GM21360 (cell line): ENCODE measurements around the gene TACC2.

Source experiments
- ATAC-seq: cut with Tn5 transposase; IDR thresholded peaks from one replicate; pipeline ENCODE4 v1.9.1; 2021; ENCODE audit warnings: mild to moderate bottlenecking, moderate library complexity; ENCODE audit not compliant: unreplicated experiment

Gene TACC2

DNA sequence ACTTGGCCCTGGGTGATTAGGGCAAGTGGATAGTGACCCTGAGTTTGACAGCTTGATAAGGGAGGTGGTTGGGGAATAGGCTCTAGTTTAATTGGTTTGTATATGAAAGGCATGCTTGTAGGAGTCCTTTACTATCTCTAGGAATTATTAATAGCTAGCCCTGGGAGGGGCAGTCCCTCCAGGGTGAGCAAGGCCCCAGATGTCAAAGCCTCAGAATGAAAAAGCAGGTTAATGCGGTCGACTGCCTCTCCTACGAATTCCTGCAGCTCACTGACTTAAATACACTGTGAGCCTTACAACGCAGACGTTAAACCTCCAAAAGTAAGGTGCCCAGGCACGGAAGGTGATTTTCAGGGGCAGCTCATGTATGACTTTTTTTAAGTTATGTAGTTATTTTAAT is 276.9 kb downstream of the TACC2 start:
- no peak for ATAC-seq

DNA sequence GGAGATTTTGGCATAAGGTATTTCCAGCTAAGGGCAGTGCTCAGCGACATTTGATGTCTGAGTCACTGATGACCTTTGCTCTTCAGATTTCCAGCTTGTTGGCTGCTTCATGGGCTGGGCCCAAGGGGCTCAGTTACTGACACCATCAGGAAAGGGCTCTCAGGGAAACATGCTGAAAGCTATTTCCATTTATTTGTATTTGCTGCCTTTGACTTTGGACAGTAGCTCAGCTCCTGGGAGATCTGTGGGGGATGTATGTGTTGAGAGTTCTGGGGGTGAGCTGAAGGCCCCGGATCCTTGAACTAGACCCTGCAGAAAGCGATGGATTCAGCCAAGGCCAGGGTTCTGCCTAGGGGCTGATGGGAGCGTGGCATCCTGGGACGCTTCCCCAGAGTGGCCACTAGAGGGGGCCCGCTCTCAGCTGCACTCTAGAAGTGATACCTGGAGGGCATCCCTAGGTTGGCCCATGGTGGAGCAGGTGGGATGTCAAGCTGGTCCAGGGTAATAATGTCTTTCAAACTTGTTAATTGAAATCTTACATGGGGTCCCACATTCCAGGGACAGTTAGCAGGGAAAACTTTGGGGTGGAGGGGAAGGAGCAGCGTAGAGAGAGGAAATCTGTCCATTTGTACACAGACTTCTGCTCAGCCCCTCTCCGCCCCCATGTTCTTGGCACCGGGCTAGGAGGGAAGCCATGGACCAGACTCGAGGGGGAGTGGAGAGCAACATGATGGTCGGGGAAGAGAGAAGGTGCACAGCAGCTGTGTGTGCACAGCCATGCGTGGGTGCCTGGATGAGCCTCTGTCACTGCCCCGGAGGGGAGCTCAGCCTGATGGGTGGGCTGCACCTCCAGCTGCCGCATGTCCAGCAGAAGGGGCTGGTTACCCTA is 279.1 kb downstream of the TACC2 start:
- ATAC-seq: no peak

DNA sequence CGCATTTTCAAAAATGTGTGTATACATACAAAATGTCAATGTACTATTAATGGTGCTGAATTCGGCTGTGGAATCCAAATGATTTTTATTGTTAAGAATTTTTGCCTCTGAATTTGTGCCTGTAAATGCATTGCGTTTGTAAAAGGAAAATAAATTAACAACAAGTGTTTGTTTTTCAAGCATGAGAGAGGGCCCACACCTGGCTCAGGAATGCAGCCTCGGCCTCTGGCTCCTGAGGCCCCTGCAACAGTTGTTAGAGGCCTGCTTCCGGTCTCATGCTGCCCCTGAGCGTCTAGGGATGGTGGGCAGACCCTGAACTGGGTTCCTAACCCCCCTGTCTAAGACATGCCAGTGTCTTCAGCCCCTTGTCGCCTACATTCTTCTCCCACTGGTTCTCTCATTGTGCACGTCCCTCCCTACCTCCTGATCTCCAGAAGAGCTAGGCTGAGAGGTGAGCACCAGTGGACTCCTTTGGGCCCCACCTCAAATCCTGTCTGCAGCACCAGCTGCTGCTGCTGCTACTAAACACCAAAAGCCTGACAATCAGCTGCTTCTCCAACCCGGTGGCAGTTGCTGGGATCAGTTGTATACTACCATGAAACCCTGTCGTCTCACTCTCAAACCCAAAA is 280.2 kb downstream of the TACC2 start:
- no peak for ATAC-seq

GRCh38 chr10:122271076-122271475 is 282.1 kb downstream of the TACC2 start, which contains the start of gene BTBD16:
TSS of gene BTBD16 (plus strand) at chr10:122271296. CDS start at chr10:122275082, 3,786 bp downstream.
- ATAC-seq: no peak

DNA sequence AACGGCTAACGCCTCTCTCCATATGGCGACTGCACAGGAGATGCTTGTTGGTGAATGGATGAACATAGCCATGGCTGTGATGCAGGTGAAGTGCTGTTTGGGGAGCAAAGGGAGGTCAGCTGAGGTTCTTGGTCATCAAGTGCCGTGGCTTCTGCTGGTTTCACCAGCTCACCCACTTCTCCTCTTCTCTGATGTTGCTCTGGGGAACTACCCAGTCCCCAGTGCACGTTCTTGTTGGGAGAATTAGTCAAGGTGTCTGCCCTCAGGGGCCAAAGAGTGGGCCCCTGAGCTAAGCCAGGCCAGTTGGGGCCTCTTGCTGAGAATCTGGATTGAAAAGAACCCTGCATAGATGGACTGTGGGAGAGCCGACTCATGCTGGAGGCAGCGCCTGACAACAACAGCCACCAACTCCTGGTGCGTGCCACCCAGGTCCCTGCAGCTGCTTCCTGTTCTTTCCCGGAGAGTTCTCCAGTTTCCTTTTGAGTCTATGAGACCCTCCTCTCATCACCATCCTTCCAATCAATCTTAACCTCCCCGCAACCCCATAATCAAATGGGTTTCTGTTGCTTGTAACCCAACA is 285.1 kb downstream of the TACC2 start:
- no peak for ATAC-seq

DNA sequence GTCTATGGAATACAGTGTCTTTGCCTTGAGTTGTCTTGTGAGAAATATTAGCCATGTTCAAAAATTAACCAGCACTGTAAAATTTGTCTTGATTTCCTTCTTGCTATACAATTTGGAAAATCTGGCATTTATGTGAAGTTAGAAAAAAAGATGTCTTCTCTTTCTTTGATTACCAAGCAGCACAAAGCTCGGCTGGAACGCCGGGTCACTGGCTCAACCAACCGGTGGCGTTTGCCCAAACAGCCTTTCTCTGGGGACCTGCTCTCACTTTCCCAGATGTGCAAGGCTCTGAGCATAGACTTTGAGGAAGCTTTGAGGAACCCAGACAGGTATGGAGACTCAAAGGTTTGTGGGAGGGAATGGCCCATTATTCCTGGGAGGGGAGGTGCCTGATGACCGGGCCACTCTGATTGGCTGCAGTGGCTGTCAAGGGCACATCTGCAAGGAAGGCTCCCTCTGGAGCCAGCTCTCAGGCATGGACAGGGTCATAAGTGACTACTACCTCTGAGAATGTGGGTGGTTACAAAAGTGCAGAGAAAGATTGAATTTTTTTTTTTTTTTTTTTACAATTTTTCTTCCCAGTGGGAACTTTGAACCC is 287.7 kb downstream of the TACC2 start:
- ATAC-seq: no peak

- no peak for ATAC-seq
These were observed 288.7 kb downstream of the TACC2 start for GRCh38 chr10:122277526-122278136.

DNA sequence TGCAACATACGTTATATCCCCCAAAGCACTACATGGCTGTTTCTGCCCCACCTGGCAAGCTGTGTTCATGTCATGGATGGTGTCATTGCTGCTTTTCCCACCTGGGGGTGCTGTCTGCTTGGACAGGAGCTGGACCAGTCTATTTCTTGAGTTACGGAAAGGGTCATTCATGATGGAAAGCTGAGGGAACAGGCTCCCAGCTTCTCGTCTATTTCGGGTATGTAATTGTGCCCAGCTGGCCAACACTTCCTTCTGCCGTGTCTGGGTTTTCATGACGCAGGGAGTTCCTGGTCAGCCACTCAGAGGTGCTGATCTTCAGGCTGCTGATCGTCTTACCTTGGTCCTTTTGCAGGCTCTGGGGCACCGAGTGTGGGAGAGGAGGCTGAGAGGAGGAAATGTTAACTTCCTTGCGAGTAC is 290.8 kb downstream of the TACC2 start:
- no peak for ATAC-seq

DNA sequence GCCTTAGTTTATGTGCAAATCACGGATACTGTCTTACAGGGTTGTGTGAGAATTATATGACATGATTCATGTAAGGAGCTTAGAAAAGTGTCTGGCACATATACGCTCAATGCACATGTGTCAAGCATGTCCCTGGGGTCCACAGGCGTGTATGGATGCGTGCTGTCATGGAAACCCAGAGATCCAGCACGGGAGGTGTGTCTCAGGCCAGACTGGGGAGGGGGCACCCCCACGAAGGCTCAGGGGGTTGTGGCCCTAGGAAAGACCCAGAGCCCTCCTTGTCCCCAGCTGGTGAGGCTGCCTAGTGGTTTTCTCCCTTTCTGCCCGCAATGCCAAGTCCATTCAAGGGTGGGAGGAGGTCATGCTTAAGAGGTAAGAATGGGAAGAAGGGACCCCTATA is 291.2 kb downstream of the TACC2 start:
- no peak for ATAC-seq

GRCh38 chr10:122281018-122281626 is 292.2 kb downstream of the TACC2 start:
- no peak for ATAC-seq

DNA sequence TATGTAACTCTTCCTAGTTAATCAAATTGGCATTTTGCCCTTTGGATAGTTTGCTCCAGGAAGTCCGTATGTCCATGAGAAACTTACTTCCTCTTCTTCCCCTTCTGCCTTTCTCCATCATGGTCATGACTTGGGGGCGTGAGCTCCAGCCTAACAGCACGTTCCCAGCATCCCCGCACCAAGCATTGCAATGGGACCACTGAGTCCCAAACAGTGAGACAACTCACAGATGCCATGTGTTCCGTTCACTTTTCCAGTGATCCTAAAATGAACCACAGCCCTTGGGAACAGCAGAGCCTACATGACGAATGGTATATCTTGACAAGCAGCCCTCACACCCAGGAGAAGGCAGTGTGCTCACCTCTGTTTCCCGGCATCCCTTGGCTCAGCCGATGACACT is 292.8 kb downstream of the TACC2 start:
- no peak for ATAC-seq

GRCh38 chr10:122282253-122282671 is 293.3 kb downstream of the TACC2 start:
- ATAC-seq: no peak

DNA sequence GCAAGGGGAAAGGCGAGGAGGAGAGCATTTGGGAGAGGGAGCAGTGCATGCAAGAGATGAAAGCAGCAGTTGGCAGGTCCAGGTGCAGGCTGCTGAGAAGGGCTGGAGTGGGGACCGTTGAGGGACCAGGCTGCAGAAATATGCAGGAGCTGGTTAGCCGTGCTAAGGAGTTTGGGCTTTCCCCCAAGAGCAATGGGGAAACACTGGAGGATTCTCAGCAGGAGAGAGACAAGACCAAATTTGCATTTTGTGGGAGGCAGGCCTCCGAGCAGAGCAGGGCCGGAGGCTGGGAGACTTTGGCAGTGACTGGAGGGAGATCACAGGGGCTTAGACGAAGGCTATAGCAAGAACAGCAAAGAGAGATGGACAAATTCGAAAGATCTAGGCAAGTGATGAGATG is 293.9 kb downstream of the TACC2 start:
- ATAC-seq: no peak

- ATAC-seq: no peak
These were observed 296.8 kb downstream of the TACC2 start for GRCh38 chr10:122285506-122286444.

- no peak for ATAC-seq
These were observed 297.9 kb downstream of the TACC2 start for GRCh38 chr10:122286867-122287266.

DNA sequence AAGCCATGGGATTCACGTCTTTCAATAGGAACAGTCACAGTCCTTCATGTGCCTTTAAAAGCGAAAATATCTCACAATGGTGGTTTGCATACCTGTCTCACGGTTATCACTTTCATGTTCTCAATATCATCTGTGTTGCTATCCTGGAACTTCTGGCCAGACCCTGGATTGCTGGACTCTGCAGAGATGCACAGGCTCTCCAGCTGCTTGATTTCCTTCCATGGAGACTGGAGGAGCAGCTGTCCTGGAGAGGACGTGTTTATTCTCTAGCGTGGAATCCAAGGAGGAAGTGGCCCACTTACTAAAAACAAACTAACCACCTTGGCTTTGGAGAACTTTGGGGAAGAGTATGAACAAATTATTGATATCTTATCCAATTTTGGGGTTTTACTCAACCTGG is 298.6 kb downstream of the TACC2 start:
- no peak for ATAC-seq

DNA sequence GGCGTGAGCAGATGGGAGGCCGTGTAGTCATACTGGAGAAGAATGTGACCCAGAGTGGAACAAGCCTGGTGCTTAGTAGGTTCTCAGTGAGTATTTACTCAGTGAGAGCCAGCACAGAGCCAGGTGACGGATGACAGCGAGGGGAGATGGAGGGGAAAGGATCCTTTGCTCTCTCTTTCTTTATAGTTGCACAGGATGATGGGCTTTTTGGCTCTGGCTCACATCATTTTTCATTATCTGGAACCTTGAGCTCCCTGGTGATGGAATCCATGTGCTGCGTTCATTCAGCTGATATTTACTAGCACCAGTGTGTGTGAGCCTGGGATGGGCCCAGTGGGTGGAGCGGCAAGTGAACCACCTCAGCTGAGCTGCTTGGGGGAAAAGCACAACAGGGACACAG is 299.3 kb downstream of the TACC2 start:
- ATAC-seq: no peak

- no peak for ATAC-seq
These were observed 300.0 kb downstream of the TACC2 start for GRCh38 chr10:122288917-122289316.

DNA sequence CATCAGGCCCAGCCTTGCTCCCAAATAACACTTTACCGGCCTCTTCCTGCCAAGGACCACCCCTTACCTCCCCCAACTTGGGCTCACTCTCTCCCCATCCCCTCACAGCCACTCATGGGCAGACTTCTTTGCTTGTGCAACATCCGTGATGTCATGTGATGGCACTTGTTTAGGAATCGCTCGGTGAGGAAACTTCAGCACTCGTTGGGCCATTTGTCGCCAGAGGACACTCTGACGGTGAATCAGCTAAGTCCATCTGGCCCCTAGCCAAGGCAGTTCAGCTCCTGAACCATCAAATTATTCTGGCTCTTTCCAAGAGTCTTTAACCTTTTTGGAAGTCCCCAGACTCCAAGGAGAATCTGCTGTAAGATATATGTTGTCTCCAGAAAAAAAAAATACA is 301.4 kb downstream of the TACC2 start:
- no peak for ATAC-seq
